22Rv1 (cell line): ENCODE results near the gene PPP1R13B.

Experiments
- ZFX ChIP-seq: fragments of 450-650 bp; IDR thresholded peaks from 2 replicates; pipeline ENCODE4 v1.6.1; 2017; ENCODE audit warnings: antibody characterized with exemption, borderline replicate concordance
- TF ChIP-seq, protein P1 (sequence below): fragments of 450-650 bp; IDR thresholded peaks from 2 replicates; pipeline ENCODE4 v1.5.1; 2017; ENCODE audit warnings: mild to moderate bottlenecking

DNA sequence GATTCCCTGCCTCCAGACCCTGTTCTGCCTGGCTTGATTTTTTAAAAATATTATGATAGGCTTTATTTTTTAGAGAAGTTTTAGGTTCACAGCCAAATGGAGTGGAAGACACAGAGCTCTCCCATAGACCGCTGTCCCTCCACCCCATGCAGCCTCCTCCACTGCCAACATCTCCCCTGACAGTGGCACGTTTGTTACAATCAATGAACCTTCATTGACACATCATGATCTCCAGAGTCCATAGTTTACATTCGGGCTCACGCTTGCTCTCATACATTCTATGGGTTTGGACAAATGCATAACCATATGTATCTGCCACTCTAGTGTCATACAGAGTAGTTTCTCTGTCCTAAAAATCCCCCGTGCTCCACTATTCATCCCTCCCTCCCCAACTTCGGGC lies 15.9 kb upstream of the PPP1R13B start:
- TF ChIP-seq, protein P1, sequence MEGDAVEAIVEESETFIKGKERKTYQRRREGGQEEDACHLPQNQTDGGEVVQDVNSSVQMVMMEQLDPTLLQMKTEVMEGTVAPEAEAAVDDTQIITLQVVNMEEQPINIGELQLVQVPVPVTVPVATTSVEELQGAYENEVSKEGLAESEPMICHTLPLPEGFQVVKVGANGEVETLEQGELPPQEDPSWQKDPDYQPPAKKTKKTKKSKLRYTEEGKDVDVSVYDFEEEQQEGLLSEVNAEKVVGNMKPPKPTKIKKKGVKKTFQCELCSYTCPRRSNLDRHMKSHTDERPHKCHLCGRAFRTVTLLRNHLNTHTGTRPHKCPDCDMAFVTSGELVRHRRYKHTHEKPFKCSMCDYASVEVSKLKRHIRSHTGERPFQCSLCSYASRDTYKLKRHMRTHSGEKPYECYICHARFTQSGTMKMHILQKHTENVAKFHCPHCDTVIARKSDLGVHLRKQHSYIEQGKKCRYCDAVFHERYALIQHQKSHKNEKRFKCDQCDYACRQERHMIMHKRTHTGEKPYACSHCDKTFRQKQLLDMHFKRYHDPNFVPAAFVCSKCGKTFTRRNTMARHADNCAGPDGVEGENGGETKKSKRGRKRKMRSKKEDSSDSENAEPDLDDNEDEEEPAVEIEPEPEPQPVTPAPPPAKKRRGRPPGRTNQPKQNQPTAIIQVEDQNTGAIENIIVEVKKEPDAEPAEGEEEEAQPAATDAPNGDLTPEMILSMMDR = no peak
- TF ChIP-seq ZFX = no peak
